H1 (cell line): Measurements from ENCODE around the gene GLMN. TPM values are rescaled to one million over a fixed set of nuclear protein-coding genes. Genes with fewer than 3 reads are reported as not detected.

Experiments used
- CTCF ChIA-PET: fragments of 300-600 bp; sonication (Branson Sonifier 250); formaldehyde crosslinking; loops from one replicate; lab custom pipeline; 2021; ENCODE audit not compliant: partially characterized antibody; lab: Charles Lee
- POLR2A ChIA-PET: fragments of 300-600 bp; sonication (Branson Sonifier 250); formaldehyde crosslinking; loops from one replicate; lab custom pipeline; 2021; ENCODE audit warnings: inconsistent platforms; ENCODE audit not compliant: partially characterized antibody; lab: Charles Lee
- DNase-seq, 2 experiments: peaks; one replicate each; pipeline versions ENCODE4 v3.0.0 to v3.0.0-alpha.2; 2010 to 2022; ENCODE audit warnings: low spot score in 2 of 2, low read depth in 1 of 2, mixed read lengths in 1 of 2
- FAIRE-seq: peaks from 2 replicates; lab custom pipeline; 2011; peaks lifted over from hg19 to GRCh38; lab: Jason Lieb, UNC
- H2AFZ ChIP-seq: 2 replicates; pipeline ENCODE4 v1.8.1; 2012; ENCODE audit warnings: low read length, inconsistent platforms
- H2AK5ac ChIP-seq: 2 replicates; pipeline ENCODE4 v1.6.1; 2013; ENCODE audit warnings: low read depth, low read length
- H2BK120ac ChIP-seq: replicated peaks from 2 replicates; pipeline ENCODE3; 2013; ENCODE audit warnings: low read depth, low read length, inconsistent platforms
- H2BK12ac ChIP-seq: 2 replicates; pipeline ENCODE4 v1.6.1; 2013; ENCODE audit warnings: low read depth, low read length
- H2BK15ac ChIP-seq: 2 replicates; pipeline ENCODE4 v1.6.1; 2013; ENCODE audit warnings: low read length
- H2BK20ac ChIP-seq: 2 replicates; pipeline ENCODE4 v1.6.1; 2013; ENCODE audit warnings: low read length
- H2BK5ac ChIP-seq: 2 replicates; pipeline ENCODE4 v1.6.1; 2013; ENCODE audit warnings: low read depth, low read length
- H3K14ac ChIP-seq: 2 replicates; pipeline ENCODE4 v1.6.1; 2013; ENCODE audit warnings: inconsistent platforms; ENCODE audit not compliant: insufficient read length
- H3K18ac ChIP-seq: 2 replicates; pipeline ENCODE4 v1.6.1; 2013; ENCODE audit warnings: low read length; ENCODE audit errors: extremely low read depth
- H3K23ac ChIP-seq: 2 replicates; pipeline ENCODE4 v1.6.1; 2013; ENCODE audit warnings: inconsistent platforms; ENCODE audit not compliant: insufficient read length
- H3K23me2 ChIP-seq: 2 replicates; pipeline ENCODE4 v1.6.1; 2013; ENCODE audit warnings: low read depth, low read length
- H3K27ac ChIP-seq: 2 replicates; pipeline ENCODE4 v1.6.1; 2011; ENCODE audit warnings: low read depth, low read length, inconsistent platforms
- H3K27me3 ChIP-seq, 4 experiments: replicated peaks in 1 of 4; 1 replicate in 1 of 4; 2 replicates in 3 of 4; pipeline versions ENCODE4 v1.6.1 to v1.8.1; 2011 to 2013; ENCODE audit warnings: low read length in 3 of 4, mild to moderate bottlenecking in 3 of 4, inconsistent platforms in 2 of 4, mixed read lengths in 2 of 4, moderate library complexity in 1 of 4; ENCODE audit not compliant: control insufficient read depth in 3 of 4, insufficient read depth in 3 of 4; ENCODE audit errors: extremely low read depth in 1 of 4
- H3K36me3 ChIP-seq, 4 experiments: 2 replicates each; pipeline versions ENCODE4 v1.6.1 to v1.8.1; 2011 to 2013; ENCODE audit warnings: mild to moderate bottlenecking in 4 of 4, low read length in 3 of 4, moderate library complexity in 2 of 4, control low read depth in 1 of 4, inconsistent platforms in 1 of 4; ENCODE audit not compliant: insufficient read depth in 4 of 4, control insufficient read depth in 2 of 4
- H3K4ac ChIP-seq: replicated peaks from 2 replicates; pipeline ENCODE3; 2013; ENCODE audit warnings: low read length, low read depth, mixed read lengths, inconsistent platforms; ENCODE audit not compliant: insufficient read length
- H3K4me1 ChIP-seq, 4 experiments: replicated peaks in 1 of 4; 1 replicate in 1 of 4; 2 replicates in 3 of 4; pipeline versions ENCODE4 v1.6.1 to v1.8.1; 2011 to 2013; ENCODE audit warnings: low read length in 3 of 4, inconsistent platforms in 2 of 4, mixed read lengths in 1 of 4; ENCODE audit not compliant: insufficient read depth in 4 of 4, control insufficient read depth in 3 of 4
- H3K4me2 ChIP-seq, 2 experiments: 2 replicates each; pipeline versions ENCODE4 v1.6.1 to v1.8.1; 2011 to 2013; ENCODE audit warnings: low read depth in 2 of 2, low read length in 2 of 2, control low read depth in 1 of 2, inconsistent platforms in 1 of 2, mild to moderate bottlenecking in 1 of 2; ENCODE audit not compliant: insufficient read depth in 1 of 2
- H3K4me3 ChIP-seq, 4 experiments: fragments of 200-600, 300-600 bp in 1 of 4; sonication (generic), shearing (Covaris generic), sonication (Bioruptor Twin) in 1 of 4; 2 replicates each; pipeline versions ENCODE4 v1.5.1 to v1.8.1; 2011 to 2016; ENCODE audit warnings: low read length in 4 of 4, low read depth in 3 of 4, control low read depth in 2 of 4, inconsistent platforms in 2 of 4, mild to moderate bottlenecking in 2 of 4, mixed read lengths in 1 of 4, moderate library complexity in 1 of 4; ENCODE audit not compliant: insufficient read depth in 2 of 4; ENCODE audit errors: extremely low read depth in 1 of 4
- H3K56ac ChIP-seq: replicated peaks from 2 replicates; pipeline ENCODE3; 2013; ENCODE audit warnings: low read depth, mild to moderate bottlenecking, mixed read lengths, low read length, inconsistent platforms; ENCODE audit not compliant: insufficient read length
- H3K79me1 ChIP-seq: 2 replicates; pipeline ENCODE4 v1.6.1; 2013; ENCODE audit warnings: low read depth, low read length, control low read depth
- H3K79me2 ChIP-seq, 2 experiments: 2 replicates each; pipeline versions ENCODE4 v1.6.1 to v1.8.1; 2012 to 2013; ENCODE audit warnings: low read length in 2 of 2, mild to moderate bottlenecking in 2 of 2, inconsistent platforms in 1 of 2; ENCODE audit not compliant: insufficient read depth in 2 of 2, control insufficient read depth in 1 of 2
- H3K9ac ChIP-seq, 4 experiments: replicated peaks in 1 of 4; 1 replicate in 1 of 4; 2 replicates in 3 of 4; pipeline versions ENCODE4 v1.6.1 to v1.8.1; 2011 to 2013; ENCODE audit warnings: low read depth in 3 of 4, low read length in 3 of 4, control low read depth in 2 of 4, mild to moderate bottlenecking in 2 of 4, moderate library complexity in 2 of 4, inconsistent platforms in 1 of 4; ENCODE audit errors: extremely low read depth in 1 of 4
- H3K9me3 ChIP-seq, 2 experiments: 2 replicates each; pipeline versions ENCODE4 v1.6.1 to v1.8.1; 2012 to 2013; ENCODE audit warnings: mild to moderate bottlenecking in 2 of 2, moderate library complexity in 2 of 2, control low read depth in 1 of 2, inconsistent platforms in 1 of 2, low read depth in 1 of 2, low read length in 1 of 2, mixed read lengths in 1 of 2; ENCODE audit not compliant: insufficient read depth in 2 of 2
- H4K20me1 ChIP-seq, 2 experiments: replicated peaks in 1 of 2; 2 replicates each; pipeline versions ENCODE3 to v1.8.1; 2011 to 2013; ENCODE audit warnings: inconsistent platforms in 2 of 2, low read length in 2 of 2, mild to moderate bottlenecking in 1 of 2; ENCODE audit not compliant: insufficient read depth in 2 of 2, control insufficient read depth in 1 of 2
- H4K5ac ChIP-seq: 2 replicates; pipeline ENCODE4 v1.6.1; 2013; ENCODE audit warnings: low read length, low read depth, mixed read lengths, inconsistent platforms; ENCODE audit not compliant: insufficient read length
- H4K8ac ChIP-seq: 2 replicates; pipeline ENCODE4 v1.8.0; 2013; ENCODE audit warnings: mild to moderate bottlenecking, moderate library complexity, low read length, inconsistent platforms; ENCODE audit not compliant: insufficient read depth; ENCODE audit errors: extremely low read depth
- H4K91ac ChIP-seq: replicated peaks from 2 replicates; pipeline ENCODE3; 2013; ENCODE audit warnings: low read length, mixed read lengths, inconsistent platforms; ENCODE audit not compliant: insufficient read length
- BCL11A ChIP-seq, 2 experiments: IDR thresholded peaks; one replicate each; pipeline ENCODE4 v1.6.1; 2011; ENCODE audit warnings: low read depth in 2 of 2, low read length in 2 of 2, mild to moderate bottlenecking in 2 of 2
- CBX5 ChIP-seq: fragments of 300-800, 300-1000 bp; sonication (generic); IDR thresholded peaks from 2 replicates; pipeline ENCODE4 v1.7.1; 2016; ENCODE audit warnings: antibody characterized with exemption, low read length, low read depth
- CEBPB ChIP-seq: IDR thresholded peaks from 2 replicates; pipeline ENCODE4 v1.6.1; 2012; ENCODE audit warnings: low read depth, low read length
- EP300 ChIP-seq, 2 experiments: IDR thresholded peaks; 1 replicate in 1 of 2; 2 replicates in 1 of 2; pipeline ENCODE4 v1.6.1; 2011 to 2012; ENCODE audit warnings: low read depth in 2 of 2, low read length in 2 of 2, mild to moderate bottlenecking in 2 of 2, borderline replicate concordance in 1 of 2, inconsistent platforms in 1 of 2, moderate library complexity in 1 of 2
- GTF2F1 ChIP-seq: IDR thresholded peaks from 2 replicates; pipeline ENCODE4 v1.6.1; 2012; ENCODE audit warnings: low read depth, low read length, improper control_type of control experiment, borderline replicate concordance
- PHF8 ChIP-seq: fragments of 200-600 bp; sonication (generic); conservative IDR thresholded peaks from 2 replicates; pipeline ENCODE4 v1.7.1; 2012; ENCODE audit warnings: low read depth, mild to moderate bottlenecking, inconsistent platforms, low read length, moderate library complexity
- POLR2AphosphoS5 ChIP-seq: IDR thresholded peaks from 2 replicates; pipeline ENCODE4 v1.6.1; 2011; ENCODE audit warnings: low read depth, low read length
- POU5F1 ChIP-seq: IDR thresholded peaks from 2 replicates; pipeline ENCODE4 v1.6.1; 2011; ENCODE audit warnings: low read depth, mild to moderate bottlenecking, low read length, moderate library complexity
- RBBP5 ChIP-seq: IDR thresholded peaks from 2 replicates; pipeline ENCODE4 v1.7.1; 2012; ENCODE audit warnings: low read depth, mild to moderate bottlenecking, inconsistent platforms, low read length, moderate library complexity, borderline replicate concordance
- RFX5 ChIP-seq: IDR thresholded peaks from 2 replicates; pipeline ENCODE4 v1.6.1; 2011; ENCODE audit warnings: low read depth, low read length, improper control_type of control experiment, borderline replicate concordance
- SIX5 ChIP-seq: IDR thresholded peaks from 2 replicates; pipeline ENCODE4 v1.6.1; 2011; ENCODE audit warnings: mild to moderate bottlenecking, low read depth, low read length
- ZNF274 ChIP-seq: IDR thresholded peaks from 2 replicates; pipeline ENCODE4 v1.7.0; 2012; ENCODE audit warnings: low read length, borderline replicate concordance; ENCODE audit errors: extremely low read depth
- WGBS, 2 experiments: shearing (Covaris generic) in 1 of 2; methylation state at CpG; one replicate each; pipeline versions ENCODE4 v1.1.6 to v1.1.7; 2013 to 2015; ENCODE audit warnings: low lambda C conversion rate in 2 of 2, mixed read lengths in 2 of 2, inconsistent platforms in 1 of 2, low coverage in 1 of 2, missing lambda C conversion rate in 1 of 2; ENCODE audit not compliant: insufficient replicate concordance in 2 of 2, insufficient coverage in 1 of 2, insufficient read length in 1 of 2; ENCODE audit errors: extremely low coverage in 1 of 2, missing lambda C conversion rate in 1 of 2; 5-methylcytosine and 5-hydroxymethylcytosine counted together
- polyA plus RNA-seq, 7 experiments: library from polyadenylated mRNA; depleted of rRNA in 3 of 7; stranded (reverse) in 5 of 7; unstranded in 2 of 7; fragments of >200 nt in 5 of 7; fragments of 200-250 nt in 2 of 7; gene quantifications; 1 replicate in 5 of 7; 2 replicates in 1 of 7; 4 replicates in 1 of 7; pipeline versions ENCODE4 v1.2.1 to v1.2.3, GENCODE V29; 2011 to 2013; ENCODE audit warnings: missing spikeins in 2 of 7, mixed read lengths in 2 of 7
- total RNA-seq: library from RNA; stranded (reverse); fragmentation: NEBNext Ultra II Directional; extraction: Animal tissue kit (Norgen Biotek cat#: 25700); gene quantifications from 2 replicates; pipeline ENCODE4 v1.2.1, GENCODE V29; 2021

Gene GLMN
- total and polyA plus RNA-seq, 2 of the 8 experiments (the other 6 are each of a cell fraction or from before 2014, with no cell fraction given), result 5.7 to 25.0 TPM

GRCh38 chr1:92317836-92318493 lies 19.2 kb upstream of the GLMN start:
- Histone ChIP-seq H4K91ac (no peak overlapping the region), H3K4ac (no peak overlapping the region), H4K20me1 (no peaks in the 10 kb centered on the region), H4K5ac (no peak overlapping the region), H3K18ac (no peak overlapping the region), H3K9ac (no peak overlapping the region), H2BK12ac (no peak overlapping the region), H3K27ac (no peak overlapping the region), H3K79me1 (no peaks in the 10 kb centered on the region), H3K9me3 (no peaks in the 10 kb centered on the region), H3K23me2 (no peaks in the 10 kb centered on the region), H2BK5ac (no peak overlapping the region), H3K4me3 (no peak overlapping the region), H3K4me1 (no peaks in the 10 kb centered on the region), H2AFZ (no peak overlapping the region), H3K36me3 (peaks cover 0 to 6% (median 0%) of the 10 kb centered on the region in 4 experiments; a peak in 2 of 8 replicates), H2AK5ac (no peak overlapping the region), H3K23ac (no peak overlapping the region), H2BK15ac (no peak overlapping the region), H2BK120ac (no peak overlapping the region), H4K8ac (no peak overlapping the region), H3K4me2 (no peak overlapping the region), H3K79me2 (no peaks in the 10 kb centered on the region), H3K56ac (no peak overlapping the region), H3K27me3 (no peaks in the 10 kb centered on the region), H3K14ac (no peak overlapping the region), H2BK20ac (no peak overlapping the region)
- ChIA-PET POLR2A (interaction anchor here (0.7 kb wide), 1 partner anchor 20 kb away, joined by 4 read pairs; no protein-coding TSS in a partner anchor), CTCF (interaction anchor here (0.5 kb wide), 1 partner anchor 321 kb away, joined by 3 read pairs; no protein-coding TSS in a partner anchor)
- whole genome bisulfite sequencing, 2 experiments, result 93% methylated on average over 3 of the region's 3 CpGs; no CpG with 5 or more reads in 1 of the 2 experiments
- DNase-seq (no peak), FAIRE-seq (no peak)
- TF ChIP-seq EP300 (IDR thresholded peaks at IDR 0.05; ENCODE audit: borderline replicate concordance in 1 of 2, low read depth in 2 of 2, low read length in 2 of 2), result no peak
- TF ChIP-seq SIX5, result no peak
- TF ChIP-seq GTF2F1, result no peak
- TF ChIP-seq CBX5, result no peak
- no peak for TF ChIP-seq ZNF274
- no peak for TF ChIP-seq POLR2AphosphoS5
- TF ChIP-seq RBBP5, result no peak
- no peak for TF ChIP-seq RFX5
- no peak for TF ChIP-seq BCL11A (IDR thresholded peaks at IDR 0.05; ENCODE audit: low read depth in 2 of 2, low read length in 2 of 2)
- TF ChIP-seq PHF8, result no peak
- no peak for TF ChIP-seq POU5F1
- TF ChIP-seq CEBPB, result no peak
